NB4 (cell line): ENCODE measurements around the gene SELENOV.
"Not testable (repeated sequence)": the region's sequence is repeated elsewhere in the genome, so short reads cannot be mapped to it uniquely, and the experiment has no call there.

Experiments
- DNase-seq: peaks from one replicate; pipeline ENCODE4 v3.0.0; 2010; ENCODE audit warnings: low read depth
- H3K4me3 ChIP-seq: one replicate; pipeline ENCODE4 v1.5.1; 2011; ENCODE audit warnings: mild to moderate bottlenecking, low read depth, low read length, moderate library complexity
- MYC ChIP-seq: IDR thresholded peaks from 2 replicates; pipeline ENCODE4 v1.6.1; 2011; ENCODE audit warnings: low read depth, low read length
- POLR2A ChIP-seq: IDR thresholded peaks from 2 replicates; pipeline ENCODE4 v1.6.1; 2011; ENCODE audit warnings: mild to moderate bottlenecking; ENCODE audit not compliant: insufficient read length; ENCODE audit errors: extremely low read depth
- TF ChIP-seq, protein P1 (sequence below): IDR thresholded peaks from one replicate; pipeline ENCODE4 v1.5.1; 2012; ENCODE audit warnings: low read depth, low read length
- TF ChIP-seq, protein P2 (sequence below): IDR thresholded peaks from 2 replicates; pipeline ENCODE4 v1.6.1; 2011; ENCODE audit warnings: low read depth, low read length

Gene SELENOV

DNA sequence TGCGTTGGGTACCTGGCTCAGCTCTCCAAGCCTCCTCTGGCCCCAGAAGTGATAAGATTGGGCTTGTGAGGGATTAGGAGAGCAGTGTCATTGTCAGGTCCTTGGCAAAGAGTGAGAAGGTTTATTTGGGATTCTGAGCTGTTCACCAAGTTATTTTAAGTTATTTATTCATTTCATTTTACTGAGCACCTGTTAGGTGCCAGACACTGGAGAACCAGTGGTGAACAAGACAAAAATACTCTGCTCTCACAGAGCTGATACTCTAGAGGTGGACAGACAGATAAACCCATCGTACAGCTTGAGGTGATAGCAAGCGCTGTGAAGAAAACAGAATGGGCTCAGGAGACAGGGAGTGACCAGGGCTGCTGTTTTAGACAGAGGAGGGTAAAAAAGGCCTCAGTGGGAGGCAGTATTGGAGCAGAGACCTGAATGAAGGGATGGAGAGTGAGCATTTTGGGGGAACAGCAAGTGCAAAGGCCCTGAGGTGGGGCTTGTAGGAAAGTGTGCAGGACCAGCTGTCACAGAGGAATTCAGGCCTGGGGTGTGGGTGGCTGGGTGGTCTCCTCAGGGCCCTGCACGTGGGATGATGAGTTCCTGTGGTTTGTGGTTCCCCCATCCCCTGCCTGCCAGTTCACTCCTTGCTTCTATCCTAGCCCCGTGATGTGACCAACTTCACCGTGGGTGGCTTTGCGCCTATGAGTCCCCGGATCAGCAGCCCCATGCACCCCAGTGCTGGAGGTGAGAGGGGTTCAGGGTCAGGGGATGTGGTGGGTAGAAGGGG, 43.0 kb upstream of the SELENOV start:
- DNase-seq: peak; percentile 15
- no peak for TF ChIP-seq MYC
- TF ChIP-seq, protein P1, sequence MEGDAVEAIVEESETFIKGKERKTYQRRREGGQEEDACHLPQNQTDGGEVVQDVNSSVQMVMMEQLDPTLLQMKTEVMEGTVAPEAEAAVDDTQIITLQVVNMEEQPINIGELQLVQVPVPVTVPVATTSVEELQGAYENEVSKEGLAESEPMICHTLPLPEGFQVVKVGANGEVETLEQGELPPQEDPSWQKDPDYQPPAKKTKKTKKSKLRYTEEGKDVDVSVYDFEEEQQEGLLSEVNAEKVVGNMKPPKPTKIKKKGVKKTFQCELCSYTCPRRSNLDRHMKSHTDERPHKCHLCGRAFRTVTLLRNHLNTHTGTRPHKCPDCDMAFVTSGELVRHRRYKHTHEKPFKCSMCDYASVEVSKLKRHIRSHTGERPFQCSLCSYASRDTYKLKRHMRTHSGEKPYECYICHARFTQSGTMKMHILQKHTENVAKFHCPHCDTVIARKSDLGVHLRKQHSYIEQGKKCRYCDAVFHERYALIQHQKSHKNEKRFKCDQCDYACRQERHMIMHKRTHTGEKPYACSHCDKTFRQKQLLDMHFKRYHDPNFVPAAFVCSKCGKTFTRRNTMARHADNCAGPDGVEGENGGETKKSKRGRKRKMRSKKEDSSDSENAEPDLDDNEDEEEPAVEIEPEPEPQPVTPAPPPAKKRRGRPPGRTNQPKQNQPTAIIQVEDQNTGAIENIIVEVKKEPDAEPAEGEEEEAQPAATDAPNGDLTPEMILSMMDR: no peak
- no peak for TF ChIP-seq POLR2A
- TF ChIP-seq, protein P2, sequence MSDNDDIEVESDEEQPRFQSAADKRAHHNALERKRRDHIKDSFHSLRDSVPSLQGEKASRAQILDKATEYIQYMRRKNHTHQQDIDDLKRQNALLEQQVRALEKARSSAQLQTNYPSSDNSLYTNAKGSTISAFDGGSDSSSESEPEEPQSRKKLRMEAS: no peak
- no peak overlapping the region for H3K4me3 ChIP-seq

DNA sequence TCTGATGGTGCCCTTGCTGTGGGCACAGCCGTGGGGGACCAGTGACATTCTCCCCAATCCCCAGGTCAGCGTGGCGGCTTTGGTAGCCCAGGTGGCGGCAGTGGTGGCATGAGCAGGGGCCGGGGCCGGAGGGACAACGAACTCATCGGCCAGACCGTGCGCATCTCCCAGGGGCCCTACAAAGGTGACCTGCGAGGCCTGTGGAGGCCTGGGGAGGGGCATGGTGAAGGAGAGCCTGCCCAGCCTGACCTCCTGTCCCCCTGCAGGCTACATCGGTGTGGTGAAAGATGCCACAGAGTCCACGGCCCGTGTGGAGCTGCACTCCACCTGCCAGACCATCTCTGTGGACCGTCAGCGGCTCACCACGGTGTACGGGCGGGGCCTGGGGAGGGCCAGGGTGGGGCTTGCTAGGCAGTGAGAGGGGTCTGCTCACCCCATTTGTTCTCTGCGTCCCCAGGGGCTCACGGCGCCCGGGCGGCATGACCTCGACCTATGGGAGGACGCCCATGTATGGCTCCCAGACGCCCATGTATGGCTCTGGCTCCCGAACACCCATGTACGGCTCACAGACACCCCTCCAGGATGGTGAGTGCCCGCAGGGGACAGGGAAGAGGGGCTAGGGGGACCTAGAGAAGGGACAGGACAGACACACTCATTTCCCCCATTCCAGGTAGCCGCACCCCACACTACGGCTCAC, 42.0 kb upstream of the SELENOV start:
- no peak overlapping the region for H3K4me3 ChIP-seq
- DNase-seq: no peak
- TF ChIP-seq, protein P2: no peak
- TF ChIP-seq POLR2A (no peak), MYC (no peak)
- TF ChIP-seq, protein P1: no peak

DNA sequence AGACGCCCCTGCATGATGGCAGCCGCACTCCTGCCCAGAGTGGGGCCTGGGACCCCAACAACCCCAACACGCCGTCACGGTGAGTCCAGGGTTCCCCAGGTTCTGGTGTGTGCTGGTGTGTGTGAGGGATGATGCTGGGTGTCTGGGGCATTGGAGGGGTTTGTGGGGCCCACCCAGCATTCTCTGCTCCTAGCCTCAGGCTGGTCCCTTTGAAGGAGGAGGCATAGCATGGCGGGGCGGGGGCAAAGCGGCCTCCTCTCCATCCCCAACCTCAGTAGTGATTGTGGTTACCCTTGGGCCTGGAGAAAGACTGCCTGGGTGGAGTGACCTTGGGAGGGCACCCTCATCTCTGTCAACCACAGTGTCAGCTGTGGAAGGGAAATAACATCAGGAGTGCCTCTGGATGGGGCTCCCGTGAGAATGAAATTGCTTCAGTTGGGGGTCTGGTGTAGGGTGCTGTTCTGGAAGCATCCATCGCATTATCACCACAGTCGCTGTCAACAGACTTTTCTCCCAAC, 41.4 kb upstream of the SELENOV start:
- H3K4me3 ChIP-seq: no peak overlapping the region
- no peak for DNase-seq
- no peak for TF ChIP-seq POLR2A
- TF ChIP-seq, protein P2: no peak
- TF ChIP-seq, protein P1: no peak
- TF ChIP-seq MYC: no peak

DNA sequence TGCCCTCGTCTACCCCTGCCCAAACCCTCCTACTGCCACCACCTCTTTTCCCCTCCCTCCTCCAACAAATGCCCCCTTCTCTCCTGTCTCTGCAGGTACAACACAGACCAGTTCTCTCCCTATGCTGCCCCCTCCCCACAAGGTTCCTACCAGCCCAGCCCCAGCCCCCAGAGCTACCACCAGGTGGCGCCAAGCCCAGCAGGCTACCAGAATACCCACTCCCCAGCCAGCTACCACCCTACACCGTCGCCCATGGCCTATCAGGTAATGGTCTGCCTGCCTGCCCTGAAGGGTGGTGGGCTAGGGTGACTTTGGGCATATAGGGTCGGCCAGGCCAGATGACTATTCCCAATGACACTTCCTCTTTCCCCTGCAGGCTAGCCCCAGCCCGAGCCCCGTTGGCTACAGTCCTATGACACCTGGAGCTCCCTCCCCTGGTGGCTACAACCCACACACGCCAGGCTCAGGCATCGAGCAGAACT, 40.8 kb upstream of the SELENOV start:
- no peak for TF ChIP-seq POLR2A
- TF ChIP-seq, protein P1: peak; percentile 67
- H3K4me3 ChIP-seq: no peak overlapping the region
- peak; percentile 50 for DNase-seq

DNA sequence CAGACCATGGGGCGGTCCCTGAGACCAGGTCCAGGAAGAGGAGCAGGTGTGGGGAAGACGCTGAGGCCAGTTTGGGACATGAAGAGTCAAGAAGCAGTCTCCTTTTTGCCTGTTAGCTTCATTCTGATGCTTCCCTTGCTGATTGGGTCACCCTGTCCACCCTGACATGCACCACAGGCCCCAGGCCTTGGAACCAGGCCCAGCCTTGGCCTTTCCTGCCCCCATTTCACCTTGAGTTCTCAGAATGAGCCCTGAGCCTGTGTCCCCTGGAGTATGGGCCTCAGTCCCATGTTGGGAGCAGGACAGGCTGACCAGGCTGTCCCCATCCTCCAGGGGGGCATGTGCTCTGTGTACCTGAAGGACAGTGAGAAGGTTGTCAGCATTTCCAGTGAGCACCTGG, 39.2 kb upstream of the SELENOV start:
- no peak overlapping the region for H3K4me3 ChIP-seq
- DNase-seq: no peak
- no peak for TF ChIP-seq MYC
- TF ChIP-seq, protein P2: no peak
- TF ChIP-seq, protein P1: no peak
- no peak for TF ChIP-seq POLR2A

DNA sequence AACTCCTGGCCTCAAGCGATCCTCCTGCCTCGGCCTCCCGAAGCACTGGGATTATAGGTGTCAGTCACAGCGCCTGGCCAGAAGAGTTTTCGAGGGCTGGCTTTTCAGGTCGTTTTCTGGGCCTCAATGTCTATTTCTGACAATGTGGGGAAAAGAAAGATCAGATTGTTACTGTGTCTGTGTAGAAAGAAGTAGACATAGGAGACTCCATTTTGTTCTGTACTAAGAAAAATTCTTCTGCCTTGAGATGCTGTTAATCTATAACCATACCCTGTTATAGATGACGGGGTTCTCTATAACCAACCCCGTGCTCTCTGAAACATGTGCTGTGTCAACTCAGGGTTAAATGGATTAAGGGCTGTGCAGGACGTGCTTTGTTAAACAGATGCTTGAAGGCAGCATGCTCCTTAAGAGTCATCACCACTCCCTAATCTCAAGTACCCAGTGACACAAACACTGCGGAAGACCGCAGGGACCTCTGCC, 35.6 kb upstream of the SELENOV start:
- not testable (repeated sequence) for DNase-seq, H3K4me3 ChIP-seq
